HG03025 (cell line): ENCODE results near the gene TMPRSS2.

Source experiments
- ATAC-seq: cut with Tn5 transposase; IDR thresholded peaks from one replicate; pipeline ENCODE4 v1.9.1; 2021; ENCODE audit warnings: mild to moderate bottlenecking, moderate library complexity; ENCODE audit not compliant: unreplicated experiment, low FRiP score

Gene TMPRSS2

DNA sequence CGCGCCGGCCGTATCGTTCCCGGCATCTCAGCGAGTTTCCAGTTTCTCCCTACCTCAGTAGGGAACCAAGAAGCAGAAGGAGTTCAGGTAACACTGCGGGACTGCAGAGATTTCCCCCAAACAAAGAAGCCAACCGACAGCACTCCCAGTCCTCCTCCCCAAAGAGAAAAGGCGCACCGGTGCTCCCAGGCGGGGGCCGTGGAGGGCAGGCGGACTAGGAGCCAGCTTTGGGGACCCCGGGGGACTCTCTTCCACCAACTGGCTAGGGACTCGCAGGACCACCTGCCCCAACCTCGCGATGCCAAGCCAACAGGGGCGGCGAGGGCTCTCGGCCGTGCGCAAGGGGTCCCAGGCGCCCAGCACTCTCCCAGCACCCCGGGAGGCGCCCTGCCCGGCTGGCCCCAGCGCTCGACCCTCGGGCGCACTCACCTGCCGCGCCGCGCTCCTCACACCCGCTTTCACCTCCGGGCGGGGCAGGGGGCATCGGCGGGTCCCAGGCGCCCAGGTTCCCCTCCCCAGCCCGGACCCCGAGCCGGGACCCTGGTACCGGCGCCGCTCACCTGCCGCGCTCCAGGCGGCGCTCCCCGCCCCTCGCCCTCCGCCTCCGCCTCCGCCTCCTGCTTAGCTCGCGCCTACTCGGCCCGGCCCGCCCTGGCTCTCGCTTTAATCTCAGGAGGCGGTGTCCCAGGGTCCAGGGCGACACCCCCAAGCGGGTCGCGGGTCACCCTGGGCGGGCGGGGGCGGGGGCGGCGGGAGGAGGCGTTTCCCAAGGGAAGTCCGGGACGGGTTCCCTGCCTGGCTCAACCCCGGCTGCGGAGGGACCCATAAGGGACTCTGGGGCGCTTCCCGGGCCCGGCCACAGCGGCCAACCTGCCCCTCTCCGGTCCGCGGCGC, at the start of gene TMPRSS2:
Gene TMPRSS2, minus strand, starts transcription at position 638 of the 894 bp plus-strand sequence. CDS start 10,025 bp downstream, outside the sequence.
- no peak for ATAC-seq

DNA sequence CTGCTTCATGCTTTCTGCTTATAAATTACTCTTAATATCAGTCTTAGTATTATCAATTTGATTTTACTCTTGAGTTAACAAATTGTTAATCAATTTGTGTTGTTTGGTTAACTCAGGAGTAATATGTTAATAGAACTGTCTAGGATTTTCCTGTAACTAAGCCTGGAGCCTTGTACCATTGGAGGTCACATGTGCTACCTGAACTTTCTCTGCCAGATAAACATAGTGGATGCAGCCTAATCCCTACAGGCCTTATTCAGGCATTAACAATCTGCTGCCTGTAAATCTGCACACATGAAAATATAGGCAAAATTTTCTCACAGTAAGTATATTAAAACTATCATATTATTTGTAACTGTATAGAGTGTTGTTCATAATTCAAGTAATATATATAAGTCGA, 47.1 kb upstream of the TMPRSS2 start:
- ATAC-seq, result no peak

DNA sequence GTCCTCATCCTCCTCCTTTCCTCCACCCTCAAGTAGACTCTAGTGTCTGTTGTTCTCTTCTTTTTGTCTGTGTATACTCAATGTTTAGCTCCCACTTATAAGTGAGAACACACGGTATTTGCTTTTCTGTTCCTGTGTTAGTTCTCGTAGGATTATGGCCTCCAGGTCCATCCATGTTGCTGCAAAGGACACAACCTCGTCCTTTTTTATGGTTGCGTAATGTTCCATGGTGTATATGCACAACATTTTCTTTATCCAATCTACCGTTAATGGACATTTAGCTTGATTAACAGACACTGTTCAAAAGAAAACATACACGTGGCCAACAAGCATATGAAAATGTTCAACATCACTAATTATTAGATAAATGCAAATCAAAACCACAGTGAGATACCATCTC, 44.3 kb upstream of the TMPRSS2 start:
- ATAC-seq, result no peak

DNA sequence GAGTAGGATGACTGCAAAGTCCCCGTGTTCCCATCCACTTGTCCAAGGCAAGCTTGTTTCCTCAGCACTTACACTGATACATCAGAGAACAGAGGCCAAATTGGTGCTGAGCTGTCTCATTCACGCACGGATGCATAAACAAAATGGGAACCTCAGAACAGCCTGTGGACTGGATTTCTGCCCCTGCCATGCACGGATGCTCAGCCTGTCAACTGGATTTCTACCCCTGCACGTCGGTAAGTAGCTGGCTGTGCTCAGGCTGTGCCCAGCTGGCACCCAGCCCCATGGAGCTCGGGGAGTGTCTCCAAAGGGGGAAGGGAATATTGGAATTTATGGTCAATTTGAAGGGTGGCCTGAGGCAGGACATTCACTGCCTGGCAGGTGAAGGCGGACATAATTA, 40.8 kb upstream of the TMPRSS2 start:
- ATAC-seq, result no peak

DNA sequence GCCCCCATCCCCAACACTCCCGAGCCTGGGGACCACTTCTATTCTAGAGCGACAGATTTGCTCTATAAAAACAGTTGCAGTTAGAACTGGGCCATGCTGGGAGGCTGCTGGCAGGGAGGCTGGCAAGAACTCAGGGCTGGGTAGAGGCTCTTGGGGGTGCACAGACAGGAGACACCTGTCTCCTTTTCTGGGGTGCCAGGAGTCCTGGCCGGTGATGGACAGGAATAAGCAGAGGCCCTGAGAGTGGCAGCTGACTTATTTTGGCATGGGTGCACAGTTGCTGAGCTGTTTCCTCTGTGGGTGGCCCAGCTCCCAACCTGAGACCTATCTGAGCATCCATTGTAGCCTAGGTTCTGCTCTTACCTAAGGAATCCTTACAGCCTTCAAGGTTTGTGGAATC, 39.2 kb upstream of the TMPRSS2 start:
- no peak for ATAC-seq

DNA sequence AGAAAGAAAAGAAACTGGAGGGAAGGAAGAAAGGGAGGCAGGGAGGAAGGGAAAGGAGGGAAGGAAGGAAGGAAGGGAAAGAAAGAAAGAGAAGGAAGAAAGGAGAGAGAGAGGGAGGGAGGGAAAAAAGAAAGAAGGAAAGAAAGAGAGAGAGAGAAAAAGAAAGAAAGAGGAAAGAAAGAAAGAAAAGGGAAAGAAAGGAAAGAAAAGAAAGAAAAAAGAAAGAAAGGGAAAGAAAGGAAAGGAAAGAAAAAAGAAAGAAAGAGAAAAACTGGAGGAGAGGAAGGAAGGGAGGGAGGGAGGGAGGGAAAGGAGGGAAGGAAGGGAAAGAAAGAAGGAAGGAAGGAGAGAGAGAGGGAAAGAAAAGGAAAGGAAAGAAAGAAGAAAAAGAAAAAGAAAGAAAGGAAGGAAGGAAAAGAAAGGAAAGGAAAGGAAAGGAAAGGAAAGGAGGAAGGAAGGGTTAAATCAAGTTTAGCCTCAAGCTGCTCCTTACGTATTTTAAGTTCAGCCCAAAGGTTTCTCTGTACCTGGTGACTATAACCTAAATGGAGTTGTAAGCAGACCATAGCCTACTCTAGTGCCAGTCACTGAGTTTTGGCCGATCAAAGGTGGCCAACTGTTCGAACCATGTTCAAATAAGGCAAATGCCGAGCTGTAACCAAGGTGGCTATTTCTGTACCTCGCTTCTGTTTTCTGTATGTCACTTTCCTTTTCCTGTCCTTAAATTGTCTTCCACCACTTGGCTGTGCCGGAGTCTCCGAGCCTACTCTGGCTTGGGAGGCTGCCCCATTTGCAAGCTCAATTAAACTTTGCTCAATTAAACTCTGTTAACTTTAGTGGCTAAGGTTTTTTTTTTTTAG, 37.8 kb upstream of the TMPRSS2 start:
- no peak for ATAC-seq

DNA sequence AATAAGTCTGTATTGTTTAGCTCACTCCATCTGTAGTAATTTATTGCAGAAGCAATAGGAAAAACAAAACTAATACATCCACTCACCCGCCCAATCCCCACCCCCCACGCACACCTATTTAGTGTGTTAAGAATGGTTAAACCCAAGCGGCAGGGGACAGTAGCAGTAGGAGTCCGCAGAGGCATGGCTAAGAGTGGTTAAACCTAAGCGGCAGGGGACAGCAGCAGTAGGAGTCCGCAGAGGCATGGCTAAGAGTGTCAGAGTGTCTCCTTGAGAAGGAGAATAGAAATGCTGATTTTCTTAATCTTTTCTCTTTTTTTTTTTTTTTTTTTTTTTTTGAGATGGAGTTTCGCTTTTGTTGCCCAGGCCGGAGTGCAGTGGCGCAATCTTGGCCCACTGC, 34.8 kb upstream of the TMPRSS2 start:
- no peak for ATAC-seq

DNA sequence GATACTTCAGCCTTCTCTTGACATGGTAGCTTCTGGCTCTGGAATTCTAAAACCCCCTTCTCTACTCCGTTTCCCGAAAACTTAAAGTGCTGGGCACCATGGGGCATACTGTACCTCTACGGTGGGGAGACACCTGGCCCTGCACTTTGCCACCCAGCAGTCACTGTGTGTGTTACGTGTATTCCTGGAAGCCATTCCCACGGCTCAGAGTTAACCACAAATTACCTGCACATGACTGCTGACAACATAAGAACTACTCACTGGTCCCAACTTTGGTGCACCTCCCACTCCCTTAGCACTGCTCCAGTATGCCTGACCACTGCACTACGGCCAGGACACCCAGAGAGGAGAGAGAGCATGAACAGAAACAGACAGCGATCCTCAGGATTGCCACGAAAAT, 29.4 kb upstream of the TMPRSS2 start:
- no peak for ATAC-seq

DNA sequence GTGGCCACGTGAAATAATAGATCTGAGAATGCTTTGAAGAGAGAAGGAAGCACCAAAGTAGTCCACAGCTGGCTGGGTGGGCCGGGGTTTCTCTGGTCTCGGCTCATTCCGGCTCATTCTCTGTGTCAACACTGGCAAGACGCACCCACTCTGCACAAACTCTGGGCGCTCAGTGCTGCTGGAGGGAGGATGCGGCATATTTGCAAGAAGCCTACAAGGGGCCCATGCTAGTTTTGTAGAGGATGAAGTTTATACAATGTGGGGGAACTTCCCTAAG, 28.8 kb upstream of the TMPRSS2 start:
- ATAC-seq, result no peak

DNA sequence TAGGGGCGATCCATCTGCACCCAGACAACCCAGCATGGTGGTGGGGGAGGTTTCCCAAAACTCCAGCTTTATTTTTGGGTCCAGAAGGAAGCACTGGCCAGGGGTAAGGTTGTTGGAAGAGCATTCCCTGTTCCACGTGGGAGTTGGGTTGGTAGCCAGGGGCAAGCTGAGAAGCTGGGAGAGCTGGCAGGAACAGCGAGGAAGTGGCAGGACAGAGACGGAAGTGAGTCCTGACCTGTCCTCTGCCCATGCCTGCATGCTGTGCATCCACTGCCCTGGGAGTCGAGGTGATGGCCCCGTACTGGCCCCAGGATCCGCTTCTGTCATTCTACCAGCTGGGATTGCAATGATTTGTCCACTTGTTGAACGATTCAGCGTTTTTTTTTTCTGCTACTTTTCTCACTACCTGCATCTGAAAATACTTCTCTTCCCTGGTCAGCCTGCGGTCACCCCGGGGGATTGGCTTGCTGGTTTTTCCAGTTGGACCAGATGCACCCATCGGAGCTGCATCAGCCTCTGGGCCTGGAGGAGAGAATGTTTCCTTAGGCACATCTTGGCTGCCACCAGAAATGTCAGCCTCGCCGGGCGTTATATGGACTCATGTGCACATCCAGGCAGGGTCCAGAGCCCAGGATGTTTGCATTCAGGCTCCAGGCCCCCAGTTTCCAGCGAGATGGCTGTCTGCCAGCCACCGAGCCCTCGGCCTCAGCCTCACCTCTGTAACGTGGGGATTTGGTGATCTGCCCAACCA, 28.3 kb upstream of the TMPRSS2 start:
- ATAC-seq, result no peak

DNA sequence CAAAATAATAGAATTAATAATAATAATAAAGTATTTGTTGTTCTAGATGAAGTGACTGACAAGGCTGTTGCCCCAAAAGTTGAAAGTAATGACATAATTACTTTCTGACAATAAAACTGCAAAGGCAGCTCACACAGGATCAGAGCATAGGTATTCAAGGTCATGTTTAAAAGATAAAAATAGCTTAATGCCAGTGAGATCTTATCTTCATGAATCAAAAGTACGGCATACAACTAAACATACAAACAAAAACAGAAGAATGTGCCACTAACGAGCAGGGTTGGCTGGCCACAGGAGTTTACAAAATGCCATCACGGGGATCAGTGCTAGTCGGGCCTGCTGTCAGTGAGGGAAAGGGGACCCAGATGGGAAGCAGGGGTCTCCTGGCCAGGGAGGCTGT, 22.4 kb upstream of the TMPRSS2 start:
- no peak for ATAC-seq

DNA sequence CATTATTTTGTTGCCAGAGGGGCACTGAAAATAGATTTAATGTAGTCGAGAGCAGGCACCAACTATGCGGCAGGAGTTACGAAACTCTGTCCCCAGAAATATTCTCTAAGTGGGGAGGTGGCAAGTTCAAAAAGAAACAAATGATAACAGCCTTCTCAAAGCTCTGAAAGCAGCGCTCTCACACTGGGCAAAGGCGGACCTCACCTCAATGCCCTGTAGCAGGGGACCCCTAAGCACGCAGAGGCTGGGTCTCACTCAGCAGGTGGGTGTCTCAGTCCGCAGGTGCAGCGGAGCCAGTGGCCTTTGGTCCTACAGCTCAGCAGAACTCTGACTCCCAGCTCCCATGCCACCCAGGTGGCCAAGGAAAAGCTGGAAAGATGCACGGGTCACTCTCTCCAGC, 21.8 kb upstream of the TMPRSS2 start:
- ATAC-seq, result no peak

DNA sequence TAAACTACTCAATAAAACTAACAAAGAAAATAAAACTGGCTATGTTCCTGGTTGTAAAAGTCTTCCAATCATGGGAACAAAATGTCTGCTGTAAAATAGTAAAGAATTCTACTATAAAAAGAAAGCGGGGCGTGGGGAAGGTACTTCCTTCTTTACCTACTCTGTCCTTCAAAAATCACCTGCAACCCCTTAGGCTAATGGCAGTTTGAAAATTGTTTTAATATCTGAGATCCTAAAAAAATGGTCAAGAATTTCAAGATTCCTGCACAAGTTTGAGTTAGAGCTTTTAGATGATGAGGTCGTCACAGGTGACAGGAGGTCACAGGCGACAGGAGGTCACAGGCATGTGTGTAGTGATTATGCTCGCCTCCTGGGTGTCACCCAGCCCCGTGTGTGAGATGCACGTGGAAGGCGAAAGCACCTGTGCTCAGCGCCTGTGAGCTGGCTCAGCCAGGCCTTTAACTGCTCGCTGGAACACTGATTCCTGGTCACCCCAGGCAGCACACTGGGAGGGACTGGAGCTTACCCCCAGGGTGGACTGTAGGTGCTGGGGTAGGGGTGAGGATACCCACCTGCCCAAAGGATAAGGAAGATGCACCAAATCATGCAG, 18.6 kb upstream of the TMPRSS2 start:
- ATAC-seq, result no peak

DNA sequence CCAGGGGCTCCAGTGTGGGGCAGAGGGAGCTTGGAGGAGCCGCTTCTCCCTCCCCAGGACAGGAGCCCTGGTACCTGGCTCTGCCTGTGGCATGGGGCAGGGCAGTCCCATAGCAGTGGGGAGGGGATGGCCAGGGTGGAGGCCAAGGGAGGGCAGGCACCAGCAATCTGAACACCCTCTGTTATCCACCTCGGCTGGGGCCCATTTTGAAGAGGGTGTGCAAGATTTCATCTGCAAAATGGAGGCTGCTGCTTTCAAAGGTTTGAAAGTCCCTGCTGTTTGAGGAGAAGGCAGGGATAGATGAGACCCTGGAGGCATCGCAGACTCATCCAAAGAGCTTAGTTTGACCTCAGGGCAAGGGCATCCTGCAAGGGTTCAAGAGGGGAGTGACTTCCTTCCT, 15.2 kb upstream of the TMPRSS2 start:
- ATAC-seq, result no peak

DNA sequence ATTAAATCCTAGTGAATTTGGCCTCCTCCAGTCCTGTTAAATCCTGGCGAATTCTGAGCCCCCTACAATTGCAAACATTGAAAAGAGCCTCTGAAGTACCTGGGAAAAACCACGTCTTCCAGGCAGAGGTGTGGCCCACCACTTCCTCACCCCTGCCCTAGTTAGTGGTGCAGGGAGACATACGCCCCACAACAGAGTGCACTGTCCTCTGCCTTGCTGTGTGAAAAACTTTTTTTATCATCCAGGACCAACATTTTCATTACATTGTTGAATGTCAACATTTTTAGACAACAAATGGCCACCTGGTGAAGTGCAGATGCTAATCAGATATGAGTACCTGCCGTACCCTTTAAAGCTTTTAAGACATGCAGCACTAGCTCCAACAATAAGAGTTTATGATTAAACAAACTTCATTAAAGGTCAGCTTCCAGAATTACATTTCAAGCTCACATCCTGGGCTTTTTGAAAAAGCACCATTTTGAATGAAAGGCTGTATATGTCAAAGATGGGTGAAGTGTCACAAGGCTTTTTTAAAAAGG, 13.6 kb upstream of the TMPRSS2 start:
- no peak for ATAC-seq

DNA sequence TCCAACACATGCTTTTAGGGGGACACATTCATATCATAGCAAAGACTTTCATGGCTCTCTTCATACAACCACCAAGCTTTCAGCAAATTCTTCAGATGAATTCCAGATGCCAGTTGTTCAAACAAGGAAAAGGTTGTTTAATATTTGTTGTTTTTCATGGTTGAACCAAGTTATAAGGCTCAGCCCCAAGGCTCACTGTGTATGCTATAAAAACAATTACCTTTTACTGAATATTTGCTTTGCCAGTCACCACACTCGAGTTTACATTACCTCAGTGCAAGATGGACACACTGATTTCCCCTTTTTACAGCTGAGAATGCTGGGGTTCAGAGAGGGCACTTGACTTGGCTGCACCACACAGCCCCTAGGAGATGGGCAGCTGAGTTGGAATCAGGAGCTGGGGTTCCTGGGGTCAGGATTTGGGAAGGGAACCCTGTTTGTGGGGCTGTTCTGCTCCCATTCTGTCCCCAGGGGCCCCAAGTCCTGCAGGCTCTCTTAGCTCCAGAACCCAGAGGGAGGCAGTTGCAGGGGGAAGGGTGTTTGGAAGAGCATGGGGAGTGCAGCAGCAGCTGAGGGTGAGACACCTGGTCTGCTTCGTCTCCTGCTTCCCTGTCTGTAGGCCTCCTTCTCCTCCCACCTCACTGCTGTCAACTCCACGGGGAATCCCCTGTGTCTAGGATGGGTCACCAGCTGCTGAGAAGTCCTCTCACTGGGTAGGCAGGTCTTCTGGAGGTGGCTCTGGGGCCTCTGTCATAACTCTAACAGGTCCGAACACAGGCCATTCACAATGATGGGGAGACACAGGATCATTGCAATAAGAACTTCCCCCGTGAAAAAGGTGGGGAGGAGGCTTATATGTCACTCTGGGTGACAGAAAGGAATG, 12.8 kb upstream of the TMPRSS2 start:
- no peak for ATAC-seq

DNA sequence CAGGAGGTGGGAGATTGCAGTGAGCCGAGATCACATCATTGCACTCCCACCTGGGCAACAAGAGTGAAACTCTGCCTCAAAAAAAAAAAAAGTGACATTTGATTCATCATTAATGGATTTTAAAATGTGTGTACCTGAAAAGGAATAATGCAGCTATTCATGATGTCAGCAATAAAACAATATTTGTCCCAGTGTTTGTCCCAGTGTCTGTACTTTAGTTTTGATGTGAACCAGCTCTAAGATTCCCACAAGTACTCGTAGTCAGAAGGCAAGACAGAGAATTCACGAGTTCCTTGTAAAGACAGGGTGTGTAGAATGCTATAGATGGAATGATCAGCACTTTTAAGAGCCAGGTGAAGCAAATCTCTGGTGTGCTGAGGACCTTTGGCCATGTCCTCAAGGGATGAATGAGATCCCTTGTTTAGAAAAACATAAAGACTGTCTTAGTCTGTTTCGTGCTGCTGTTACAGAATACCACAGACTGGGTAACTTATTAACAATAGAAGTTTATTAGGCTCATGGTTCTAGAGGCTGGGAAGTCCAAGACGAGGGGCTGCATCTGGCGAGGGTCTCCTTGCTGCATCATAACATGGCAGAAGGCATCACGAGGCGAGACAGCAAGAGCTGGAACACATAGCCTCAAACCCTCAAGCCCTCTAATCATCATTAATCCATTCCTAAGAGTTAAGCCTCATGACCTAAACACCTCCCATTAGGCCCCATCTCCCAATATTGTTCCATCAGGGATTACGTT, 12.0 kb upstream of the TMPRSS2 start:
- ATAC-seq, result no peak

DNA sequence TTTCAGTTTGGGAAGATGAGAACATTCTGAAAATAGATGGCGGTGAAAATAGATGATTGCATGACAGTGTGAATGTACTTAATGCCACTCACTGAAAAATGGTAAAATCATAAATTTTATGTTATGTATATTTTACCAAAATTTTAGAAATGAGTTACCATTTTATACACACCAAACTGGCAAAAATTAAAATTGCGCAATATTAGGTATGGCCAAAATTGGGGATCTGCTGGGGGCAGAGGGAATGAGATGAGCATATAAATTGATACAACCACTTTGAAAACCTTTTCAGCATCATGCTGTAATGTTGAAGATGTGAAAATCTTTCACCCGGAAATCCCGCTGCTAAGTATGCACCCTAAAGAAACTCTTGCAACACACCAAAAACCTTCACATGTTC, 10.8 kb upstream of the TMPRSS2 start:
- no peak for ATAC-seq

DNA sequence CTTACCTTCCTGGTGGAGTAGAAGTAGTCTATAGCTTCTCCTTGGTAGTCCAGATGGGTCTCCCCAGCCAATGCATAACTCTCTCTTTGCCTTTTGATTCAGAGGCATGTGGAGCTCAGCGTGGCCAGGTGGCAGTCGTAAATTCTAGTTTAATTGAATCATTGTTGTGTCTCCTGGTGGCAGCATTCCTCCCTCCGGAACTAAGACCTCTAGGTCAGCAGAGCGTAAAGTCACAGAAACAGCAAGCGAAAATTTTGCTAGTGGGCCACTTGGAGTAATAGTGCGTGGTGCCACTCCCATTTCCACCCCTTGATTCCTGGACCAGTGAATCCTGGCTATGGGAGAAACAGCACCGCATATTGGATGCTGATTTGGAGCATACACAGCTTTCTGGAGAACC, 3.9 kb upstream of the TMPRSS2 start:
- ATAC-seq, result no peak
